SU-DHL-6 (cell line): ENCODE data around the gene SCAPER.

Source experiments
- H2AFZ ChIP-seq: fragments of 200-600 bp; sonication (generic); 2 replicates; pipeline ENCODE4 v1.6.1; 2014; ENCODE audit warnings: low read depth, mild to moderate bottlenecking, moderate library complexity, mixed read lengths, antibody characterized with exemption, low read length; ENCODE audit not compliant: severe bottlenecking
- H3F3A ChIP-seq: fragments of 200-600 bp; shearing (Covaris generic); 2 replicates; pipeline ENCODE4 v1.6.0; 2016; ENCODE audit warnings: antibody characterized with exemption, mild to moderate bottlenecking; ENCODE audit not compliant: insufficient read depth
- H3K27ac ChIP-seq: fragments of 200-600 bp; sonication (generic); 2 replicates; pipeline ENCODE4 v1.5.1; 2016; ENCODE audit warnings: low read depth, mild to moderate bottlenecking, low read length, moderate library complexity, mixed read lengths
- H3K27me3 ChIP-seq: fragments of 200-600 bp; sonication (generic), shearing (Covaris generic); 2 replicates; pipeline ENCODE4 v1.6.0; 2014; ENCODE audit warnings: mild to moderate bottlenecking, low read length
- H3K36me3 ChIP-seq: fragments of 200-600 bp; sonication (generic); 2 replicates; pipeline ENCODE4 v1.6.1; 2014; ENCODE audit warnings: mild to moderate bottlenecking, low read length, mixed read lengths
- H3K4me2 ChIP-seq: fragments of 300-600, 200-600 bp; shearing (Covaris generic), sonication (generic); 2 replicates; pipeline ENCODE4 v1.6.0; 2014; ENCODE audit warnings: low read length, low read depth, mild to moderate bottlenecking; ENCODE audit not compliant: poor library complexity, severe bottlenecking
- H3K4me3 ChIP-seq: fragments of 200-600 bp; sonication (generic); 2 replicates; pipeline ENCODE4 v1.5.1; 2014; ENCODE audit warnings: antibody characterized with exemption, low read length, mild to moderate bottlenecking, mixed read lengths; ENCODE audit not compliant: insufficient read depth, poor library complexity, severe bottlenecking
- H3K79me2 ChIP-seq: fragments of 200-600 bp; sonication (generic); 2 replicates; pipeline ENCODE4 v1.6.1; 2014; ENCODE audit warnings: mild to moderate bottlenecking, low read length, moderate library complexity; ENCODE audit not compliant: insufficient read depth
- H3K9ac ChIP-seq: fragments of 200-600 bp; sonication (generic); 2 replicates; pipeline ENCODE4 v1.7.0; 2014; ENCODE audit warnings: mild to moderate bottlenecking, low read length
- H3K9me2 ChIP-seq: fragments of 200-600 bp; sonication (generic); replicated peaks from 2 replicates; pipeline ENCODE4 v1.6.1; 2014; ENCODE audit warnings: low read length; ENCODE audit not compliant: insufficient read depth
- H3K9me3 ChIP-seq: fragments of 200-600 bp; sonication (generic); 2 replicates; pipeline ENCODE4 v1.6.1; 2014; ENCODE audit warnings: low read length, mixed read lengths; ENCODE audit not compliant: insufficient read depth
- H4K20me1 ChIP-seq: fragments of 200-600 bp; sonication (generic); 2 replicates; pipeline ENCODE4 v1.6.1; 2014; ENCODE audit warnings: low read depth, mild to moderate bottlenecking, antibody characterized with exemption, low read length, moderate library complexity, mixed read lengths
- EZH2phosphoT487 ChIP-seq: fragments of 200-600 bp; sonication (generic), shearing (Covaris generic); conservative IDR thresholded peaks from 2 replicates; pipeline ENCODE4 v1.6.1; 2018; ENCODE audit warnings: mild to moderate bottlenecking, antibody characterized with exemption, low read length, moderate library complexity, mixed read lengths
- TF ChIP-seq, protein P1 (sequence below): fragments of 200-600 bp; sonication (generic); IDR thresholded peaks from one replicate; pipeline ENCODE4 v1.5.1; 2017; ENCODE audit warnings: antibody characterized with exemption, mild to moderate bottlenecking, low read length, moderate library complexity; ENCODE audit not compliant: insufficient read depth, poor library complexity, severe bottlenecking

The SCAPER gene

DNA sequence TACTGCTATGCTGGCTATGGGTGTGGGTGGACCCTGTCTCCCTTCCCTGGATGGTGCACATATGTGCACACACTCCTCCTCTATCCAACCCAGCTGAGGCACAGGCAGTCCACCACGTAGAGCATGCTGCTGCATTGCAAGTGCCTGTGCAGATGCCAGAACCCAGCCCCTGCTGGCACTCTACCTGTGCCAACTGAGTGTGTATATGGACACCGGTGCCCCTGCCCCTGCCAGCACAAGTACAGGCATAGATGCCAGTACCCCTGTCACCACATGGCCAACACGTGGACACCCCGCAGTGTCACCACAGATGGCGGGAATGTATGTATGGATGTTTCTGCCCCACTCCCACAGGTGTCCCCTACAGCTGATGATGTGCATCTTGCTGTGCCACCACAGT, 352.0 kb downstream of the SCAPER start:
- H3K9me2 ChIP-seq = no peaks in the 10 kb centered on the region
- no peak overlapping the region for H2AFZ ChIP-seq
- TF ChIP-seq, protein P1, sequence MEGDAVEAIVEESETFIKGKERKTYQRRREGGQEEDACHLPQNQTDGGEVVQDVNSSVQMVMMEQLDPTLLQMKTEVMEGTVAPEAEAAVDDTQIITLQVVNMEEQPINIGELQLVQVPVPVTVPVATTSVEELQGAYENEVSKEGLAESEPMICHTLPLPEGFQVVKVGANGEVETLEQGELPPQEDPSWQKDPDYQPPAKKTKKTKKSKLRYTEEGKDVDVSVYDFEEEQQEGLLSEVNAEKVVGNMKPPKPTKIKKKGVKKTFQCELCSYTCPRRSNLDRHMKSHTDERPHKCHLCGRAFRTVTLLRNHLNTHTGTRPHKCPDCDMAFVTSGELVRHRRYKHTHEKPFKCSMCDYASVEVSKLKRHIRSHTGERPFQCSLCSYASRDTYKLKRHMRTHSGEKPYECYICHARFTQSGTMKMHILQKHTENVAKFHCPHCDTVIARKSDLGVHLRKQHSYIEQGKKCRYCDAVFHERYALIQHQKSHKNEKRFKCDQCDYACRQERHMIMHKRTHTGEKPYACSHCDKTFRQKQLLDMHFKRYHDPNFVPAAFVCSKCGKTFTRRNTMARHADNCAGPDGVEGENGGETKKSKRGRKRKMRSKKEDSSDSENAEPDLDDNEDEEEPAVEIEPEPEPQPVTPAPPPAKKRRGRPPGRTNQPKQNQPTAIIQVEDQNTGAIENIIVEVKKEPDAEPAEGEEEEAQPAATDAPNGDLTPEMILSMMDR = no peak
- no peak for TF ChIP-seq EZH2phosphoT487
- no peaks in the 10 kb centered on the region for H4K20me1 ChIP-seq
- H3K36me3 ChIP-seq = no peaks in the 10 kb centered on the region
- H3F3A ChIP-seq = no peaks in the 10 kb centered on the region
- H3K4me2 ChIP-seq = no peak overlapping the region
- H3K9me3 ChIP-seq = no peaks in the 10 kb centered on the region
- no peak overlapping the region for H3K27ac ChIP-seq
- no peaks in the 10 kb centered on the region for H3K27me3 ChIP-seq
- no peak overlapping the region for H3K9ac ChIP-seq
- no peaks in the 10 kb centered on the region for H3K79me2 ChIP-seq
- no peak overlapping the region for H3K4me3 ChIP-seq

DNA sequence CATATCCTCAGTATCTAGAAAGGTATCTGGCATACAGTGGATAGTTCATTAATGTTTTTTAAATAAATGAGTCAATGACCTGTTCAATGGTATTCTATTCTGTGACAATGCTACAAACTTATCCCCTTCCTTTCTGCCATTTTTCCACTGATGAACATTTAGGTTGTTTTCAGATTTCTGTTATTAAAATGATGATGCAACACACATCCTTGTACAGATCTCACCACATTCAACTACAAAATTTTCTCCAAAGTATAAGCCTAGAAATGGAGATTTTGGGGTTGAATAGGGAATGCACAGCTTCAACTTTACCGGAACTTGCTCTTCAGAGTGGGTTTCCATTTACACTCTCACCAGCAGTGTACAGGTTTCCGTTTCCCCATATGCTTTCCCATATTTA, 358.3 kb downstream of the SCAPER start:
- Histone ChIP-seq H3K9ac (no peak overlapping the region), H3K9me2 (no peaks in the 10 kb centered on the region)

DNA sequence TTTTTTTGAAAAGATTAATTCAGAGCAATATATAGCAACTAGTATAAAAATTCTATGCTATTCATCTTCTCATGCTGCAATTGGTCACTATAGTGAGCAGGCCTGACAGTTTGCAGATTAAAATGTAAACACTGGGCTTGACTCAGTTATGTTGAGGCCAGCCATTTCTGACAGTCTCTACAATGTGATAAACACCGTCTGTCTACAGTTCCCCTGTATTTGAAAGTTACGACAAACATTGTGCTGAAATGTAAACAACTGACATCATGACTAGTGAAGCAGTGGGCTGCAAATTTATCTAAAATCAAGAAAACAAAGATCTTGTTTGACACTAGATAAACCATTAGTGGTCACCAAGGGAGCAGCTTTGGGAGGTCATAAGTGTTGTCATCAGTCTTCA, 371.1 kb downstream of the SCAPER start:
- no peaks in the 10 kb centered on the region for H3K27me3 ChIP-seq
- TF ChIP-seq, protein P1 = no peak
- no peak for TF ChIP-seq EZH2phosphoT487
- no peak overlapping the region for H3K9ac ChIP-seq
- no peak overlapping the region for H3K4me3 ChIP-seq
- no peak overlapping the region for H3K27ac ChIP-seq
- H3K79me2 ChIP-seq = no peaks in the 10 kb centered on the region
- no peaks in the 10 kb centered on the region for H3F3A ChIP-seq
- H4K20me1 ChIP-seq = no peaks in the 10 kb centered on the region
- H3K36me3 ChIP-seq = no peaks in the 10 kb centered on the region
- no peaks in the 10 kb centered on the region for H3K9me2 ChIP-seq
- H3K9me3 ChIP-seq = no peaks in the 10 kb centered on the region
- no peak overlapping the region for H3K4me2 ChIP-seq
- H2AFZ ChIP-seq = no peak overlapping the region

More for the DNA sequence above, 358.3 kb downstream of the SCAPER start:
- Histone ChIP-seq H3K4me2 (no peak overlapping the region), H3K9me3 (no peaks in the 10 kb centered on the region), H3K27me3 (no peaks in the 10 kb centered on the region), H3K4me3 (no peak overlapping the region), H3K79me2 (no peaks in the 10 kb centered on the region), H4K20me1 (no peaks in the 10 kb centered on the region), H3F3A (no peaks in the 10 kb centered on the region), H3K36me3 (no peaks in the 10 kb centered on the region), H2AFZ (no peak overlapping the region), H3K27ac (no peak overlapping the region)
- TF ChIP-seq, protein P1 = no peak
- TF ChIP-seq EZH2phosphoT487 = no peak
